GM12874 (cell line): Measurements from ENCODE around the gene RAC3.

Experiments used
- TF ChIP-seq, protein P1 (sequence below): IDR thresholded peaks from 2 replicates; pipeline ENCODE4 v1.5.1; 2011; ENCODE audit warnings: low read depth, mild to moderate bottlenecking, control low read depth, low read length, moderate library complexity; ENCODE audit not compliant: insufficient read depth

Gene RAC3

DNA sequence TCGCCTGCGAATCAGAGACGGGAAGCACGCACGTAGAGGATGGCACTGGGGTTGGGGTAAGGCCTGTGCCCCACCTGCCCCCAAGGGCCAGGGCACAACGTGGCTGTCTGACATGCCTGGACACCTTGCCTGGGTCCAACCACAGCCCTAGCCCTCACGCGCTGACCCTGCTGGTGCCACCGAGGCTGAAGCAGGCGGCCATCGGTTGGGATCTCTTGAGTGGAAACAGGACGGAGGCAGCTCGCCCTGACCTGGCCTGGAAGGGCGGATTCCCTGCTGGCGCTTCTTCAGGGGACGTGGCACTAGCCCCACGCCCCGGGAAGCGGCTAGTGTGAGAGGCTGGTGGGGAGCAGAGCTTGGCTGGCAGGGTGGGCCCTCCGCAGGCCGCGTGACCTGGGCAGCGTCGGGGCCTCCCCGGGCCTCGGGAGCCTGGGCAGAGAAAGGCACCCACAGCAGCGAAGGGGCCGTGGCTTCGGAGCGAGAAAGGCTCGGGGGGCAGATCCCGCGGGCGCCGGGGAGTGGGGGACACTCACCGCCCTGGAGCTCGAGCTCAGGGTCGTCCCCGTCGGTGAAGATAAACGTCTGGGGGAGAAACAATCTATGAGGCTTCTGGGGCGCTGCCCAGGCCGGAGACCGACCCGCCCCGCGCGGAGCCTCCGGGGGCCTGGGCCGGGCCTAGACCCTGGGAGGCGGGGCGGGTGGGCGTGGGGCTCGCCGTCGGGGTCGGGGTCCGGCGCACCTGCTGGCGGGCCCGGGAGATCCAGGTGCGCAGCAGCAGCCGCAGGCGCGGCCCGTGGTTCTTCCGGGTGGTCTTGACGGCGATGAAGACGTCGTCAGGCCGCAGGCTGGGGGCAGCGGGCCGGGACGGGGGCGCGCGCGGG is 19.5 kb downstream of the RAC3 start:
- TF ChIP-seq, protein P1, sequence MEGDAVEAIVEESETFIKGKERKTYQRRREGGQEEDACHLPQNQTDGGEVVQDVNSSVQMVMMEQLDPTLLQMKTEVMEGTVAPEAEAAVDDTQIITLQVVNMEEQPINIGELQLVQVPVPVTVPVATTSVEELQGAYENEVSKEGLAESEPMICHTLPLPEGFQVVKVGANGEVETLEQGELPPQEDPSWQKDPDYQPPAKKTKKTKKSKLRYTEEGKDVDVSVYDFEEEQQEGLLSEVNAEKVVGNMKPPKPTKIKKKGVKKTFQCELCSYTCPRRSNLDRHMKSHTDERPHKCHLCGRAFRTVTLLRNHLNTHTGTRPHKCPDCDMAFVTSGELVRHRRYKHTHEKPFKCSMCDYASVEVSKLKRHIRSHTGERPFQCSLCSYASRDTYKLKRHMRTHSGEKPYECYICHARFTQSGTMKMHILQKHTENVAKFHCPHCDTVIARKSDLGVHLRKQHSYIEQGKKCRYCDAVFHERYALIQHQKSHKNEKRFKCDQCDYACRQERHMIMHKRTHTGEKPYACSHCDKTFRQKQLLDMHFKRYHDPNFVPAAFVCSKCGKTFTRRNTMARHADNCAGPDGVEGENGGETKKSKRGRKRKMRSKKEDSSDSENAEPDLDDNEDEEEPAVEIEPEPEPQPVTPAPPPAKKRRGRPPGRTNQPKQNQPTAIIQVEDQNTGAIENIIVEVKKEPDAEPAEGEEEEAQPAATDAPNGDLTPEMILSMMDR = no peak

DNA sequence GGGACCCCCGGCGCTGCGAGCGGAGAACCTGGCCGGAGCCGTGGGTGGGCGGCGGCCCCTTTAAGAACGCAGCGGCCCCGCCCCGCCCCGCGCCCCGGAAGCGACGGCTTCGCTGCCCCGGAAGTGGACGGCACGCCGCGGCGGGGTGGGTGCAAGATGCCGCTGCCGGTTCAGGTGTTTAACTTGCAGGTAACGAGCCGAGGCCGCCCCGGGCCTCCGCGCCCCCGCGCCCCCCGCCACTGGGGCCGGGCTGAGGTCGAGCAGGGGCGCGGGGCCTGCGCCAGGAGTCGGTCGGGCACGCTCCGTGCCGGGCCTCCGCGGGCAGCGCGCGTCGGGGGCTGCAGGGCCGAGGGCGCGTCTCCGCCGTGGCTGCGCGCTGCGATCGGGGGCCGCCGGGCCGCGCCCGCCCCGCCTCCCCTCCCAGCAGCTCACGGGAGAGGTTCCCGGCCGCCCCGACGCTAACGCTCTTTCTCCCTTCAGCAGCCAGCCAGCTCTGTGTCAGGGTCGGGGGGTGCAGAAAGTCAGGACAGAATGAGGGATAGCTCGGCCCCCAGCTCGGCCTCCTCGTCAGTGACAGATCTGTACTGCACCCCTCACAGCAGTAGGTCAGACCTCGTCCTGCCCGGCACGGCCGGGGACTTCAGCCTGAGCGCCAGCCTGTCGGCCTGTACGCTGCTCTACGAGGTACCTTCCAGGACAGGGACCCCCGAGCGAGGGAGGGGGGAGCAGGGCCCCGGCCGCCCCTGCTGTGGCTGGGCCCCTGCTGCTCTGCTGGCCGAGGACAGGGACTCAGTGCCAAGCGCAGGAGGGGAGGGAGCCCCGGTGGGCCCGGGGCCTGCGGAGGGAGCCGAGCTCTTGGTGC is 20.5 kb downstream of the RAC3 start, which contains the start of the genes GPS1 and RFNG:
TSS of gene GPS1 (plus strand) at position 123 of the 862 bp plus-strand sequence. CDS start at position 157, 34 bp downstream.
TSS of gene RFNG (minus strand) at position 36 of the 862 bp plus-strand sequence. CDS start 45 bp downstream, outside the sequence.
- TF ChIP-seq, protein P1 = no peak

DNA sequence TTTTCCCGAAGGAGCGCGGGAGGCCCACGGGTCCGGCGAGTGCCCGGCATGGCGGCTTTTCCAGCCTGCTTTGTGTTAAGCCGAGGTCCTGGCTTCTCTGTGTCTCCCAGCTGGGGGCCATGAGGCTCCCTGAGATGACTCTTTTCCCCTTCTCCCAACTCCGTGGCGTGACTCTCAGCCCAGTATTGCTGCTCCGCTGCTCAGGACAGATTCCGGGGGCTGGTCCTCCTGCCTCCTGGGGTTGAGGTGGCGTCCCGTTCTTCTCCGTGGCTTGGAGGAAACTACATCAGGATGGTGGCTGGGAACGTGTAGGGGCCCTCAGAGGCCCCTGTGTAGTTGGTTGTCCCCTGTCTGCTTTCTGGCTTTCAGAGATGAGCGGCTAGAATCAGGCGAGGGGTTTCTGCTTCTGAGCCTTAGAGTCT is 21.2 kb downstream of the RAC3 start:
- TF ChIP-seq, protein P1 = no peak

DNA sequence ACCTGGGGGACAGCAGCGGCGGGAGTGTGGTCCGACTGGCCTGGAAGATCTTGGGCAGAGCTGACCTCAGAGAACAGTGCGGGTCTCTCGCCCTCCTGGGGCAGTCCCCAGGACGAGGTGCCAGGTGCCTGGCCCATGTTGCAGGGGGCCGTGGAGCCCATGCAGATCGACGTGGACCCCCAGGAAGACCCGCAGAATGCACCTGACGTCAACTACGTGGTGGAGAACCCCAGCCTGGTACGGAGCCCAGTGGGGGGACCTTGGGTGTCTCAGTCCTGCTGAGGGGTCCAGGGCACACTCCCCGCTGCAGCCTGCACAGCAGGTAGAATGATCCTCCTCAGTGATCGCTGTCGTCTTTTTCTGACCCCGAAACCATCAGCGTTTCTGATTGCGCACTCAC is 21.7 kb downstream of the RAC3 start:
- TF ChIP-seq, protein P1 = no peak

DNA sequence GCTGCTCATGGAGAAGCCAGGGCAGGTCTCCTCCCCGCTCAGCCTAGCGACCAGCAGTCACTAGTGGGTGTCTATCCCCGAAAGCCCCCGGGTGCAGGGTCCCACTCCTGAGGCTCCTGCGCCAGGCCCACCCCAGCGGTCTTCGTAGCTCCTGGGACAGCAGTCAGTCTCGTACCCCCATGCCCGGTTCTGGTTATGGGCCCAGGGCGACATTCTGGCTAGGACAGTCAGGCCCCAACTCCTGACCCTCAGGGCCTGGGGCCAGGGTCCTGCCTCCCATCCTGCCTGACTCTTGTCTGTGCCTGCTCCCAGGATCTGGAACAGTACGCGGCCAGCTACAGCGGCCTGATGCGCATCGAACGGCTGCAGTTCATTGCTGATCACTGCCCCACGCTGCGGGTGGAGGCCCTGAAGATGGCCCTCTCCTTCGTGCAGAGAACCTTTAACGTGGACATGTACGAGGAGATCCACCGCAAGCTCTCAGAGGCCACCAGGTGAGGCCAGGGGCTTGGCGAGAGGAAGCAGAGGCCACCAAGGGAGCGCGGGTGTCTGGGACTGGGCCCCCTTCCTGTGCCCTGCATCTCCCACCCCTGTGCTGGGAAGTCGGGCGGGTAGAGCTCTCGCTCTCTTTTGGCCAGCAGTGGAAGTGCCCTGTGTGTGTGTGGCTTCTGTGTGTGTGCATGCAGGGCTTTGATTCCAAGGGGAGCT is 22.2 kb downstream of the RAC3 start:
- TF ChIP-seq, protein P1 = no peak

DNA sequence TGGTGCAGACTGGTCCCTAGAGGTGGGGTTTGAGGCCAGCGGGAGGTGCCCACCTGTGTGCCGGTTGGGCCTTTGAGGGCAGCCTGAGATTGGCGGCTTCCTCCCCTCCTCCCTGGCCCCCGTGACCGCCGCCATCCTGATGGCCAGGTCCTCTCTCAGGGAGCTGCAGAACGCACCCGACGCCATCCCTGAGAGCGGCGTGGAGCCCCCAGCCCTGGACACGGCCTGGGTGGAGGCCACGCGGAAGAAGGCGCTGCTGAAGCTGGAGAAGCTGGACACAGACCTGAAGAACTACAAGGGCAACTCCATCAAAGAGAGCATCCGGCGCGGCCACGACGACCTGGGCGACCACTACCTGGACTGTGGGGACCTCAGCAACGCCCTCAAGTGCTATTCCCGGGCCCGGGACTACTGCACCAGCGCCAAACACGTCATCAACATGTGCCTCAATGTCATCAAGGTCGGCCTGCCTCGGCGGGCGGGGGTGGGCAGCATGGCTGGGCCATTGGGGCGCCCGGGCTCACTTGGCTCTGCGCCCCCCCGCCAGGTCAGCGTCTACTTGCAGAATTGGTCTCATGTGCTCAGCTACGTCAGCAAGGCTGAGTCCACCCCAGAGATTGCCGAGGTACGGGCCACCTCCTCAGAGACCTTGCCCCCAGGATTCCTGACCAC is 23.0 kb downstream of the RAC3 start:
- TF ChIP-seq, protein P1 = no peak
